Suppressor macrophage (primary cell): ENCODE data around the gene LYSMD4.
"Not testable (repeated sequence)": the region's sequence is repeated elsewhere in the genome, so short reads cannot be mapped to it uniquely, and the experiment has no call there.

ENCODE experiments used
- DNase-seq, 4 experiments: peaks; one replicate each; pipeline ENCODE4 v3.0.0-alpha.2; 2020 to 2022
- total RNA-seq, 17 experiments: gene quantifications; one replicate each; lab custom pipeline; 2026; ENCODE audit warnings: mixed read lengths in 6 of 17, inconsistent platforms in 3 of 17; lab: John Stamatoyannopoulos, UW

Gene LYSMD4
- total RNA-seq: 2.9 to 12.7 (median 6.3) reads per million in 17 experiments

- peak; percentile 97 to 99 (median 98) for DNase-seq
These were observed at the start of gene LYSMD4 for GRCh38 chr15:99733268-99734039. Gene LYSMD4 (minus strand): TSS chr15:99733437. CDS start chr15:99731999, 1,438 bp downstream.

- DNase-seq: not testable (repeated sequence)
These were observed 48.8 kb upstream of the LYSMD4 start for GRCh38 chr15:99782029-99782428.

GRCh38 chr15:99777144-99777543 is 43.9 kb upstream of the LYSMD4 start:
- no peak for DNase-seq

- no peak for DNase-seq
These were observed 31.3 kb upstream of the LYSMD4 start for GRCh38 chr15:99764522-99764921.

GRCh38 chr15:99763827-99764226 is 30.6 kb upstream of the LYSMD4 start:
- no peak for DNase-seq

GRCh38 chr15:99762288-99762687 is 29.1 kb upstream of the LYSMD4 start:
- no peak for DNase-seq

- peak; percentile 63 to 88 (median 82) for DNase-seq
These were observed 22.6 kb upstream of the LYSMD4 start for GRCh38 chr15:99755692-99756409.

- DNase-seq: no peak
These were observed 19.8 kb upstream of the LYSMD4 start for GRCh38 chr15:99753066-99753465.

GRCh38 chr15:99752556-99752955 is 19.3 kb upstream of the LYSMD4 start:
- DNase-seq: no peak

- DNase-seq: not testable (repeated sequence)
These were observed 17.1 kb upstream of the LYSMD4 start for GRCh38 chr15:99750326-99750725.

- peak; percentile 58 to 82 (median 64) for DNase-seq
These were observed 16.1 kb upstream of the LYSMD4 start for GRCh38 chr15:99749386-99749785.

GRCh38 chr15:99745370-99746086 is 12.3 kb upstream of the LYSMD4 start:
- no peak for DNase-seq

GRCh38 chr15:99744142-99744541 is 10.9 kb upstream of the LYSMD4 start:
- DNase-seq: no peak

GRCh38 chr15:99741835-99742234 is 8.6 kb upstream of the LYSMD4 start:
- DNase-seq: no peak

GRCh38 chr15:99738021-99738847 is 5.0 kb upstream of the LYSMD4 start:
- DNase-seq: no peak

GRCh38 chr15:99736702-99737101 is 3.5 kb upstream of the LYSMD4 start:
- no peak for DNase-seq

GRCh38 chr15:99735868-99736267 is 2.6 kb upstream of the LYSMD4 start:
- no peak for DNase-seq

- DNase-seq: no peak
These were observed 1.3 kb upstream of the LYSMD4 start for GRCh38 chr15:99734575-99734974.

GRCh38 chr15:99734040-99734291 is 729 bp upstream of the LYSMD4 start:
- DNase-seq: not testable (repeated sequence)

GRCh38 chr15:99732751-99733267 is 428 bp downstream of the LYSMD4 start:
- peak; percentile 28 to 44 (median 39) for DNase-seq

GRCh38 chr15:99732124-99732750 is 1.0 kb downstream of the LYSMD4 start:
- peak in 3 of 4 experiments; percentile 12 to 46 (median 31) for DNase-seq
